ENCODE measurements around the gene MICU2.

Gene MICU2

DNA sequence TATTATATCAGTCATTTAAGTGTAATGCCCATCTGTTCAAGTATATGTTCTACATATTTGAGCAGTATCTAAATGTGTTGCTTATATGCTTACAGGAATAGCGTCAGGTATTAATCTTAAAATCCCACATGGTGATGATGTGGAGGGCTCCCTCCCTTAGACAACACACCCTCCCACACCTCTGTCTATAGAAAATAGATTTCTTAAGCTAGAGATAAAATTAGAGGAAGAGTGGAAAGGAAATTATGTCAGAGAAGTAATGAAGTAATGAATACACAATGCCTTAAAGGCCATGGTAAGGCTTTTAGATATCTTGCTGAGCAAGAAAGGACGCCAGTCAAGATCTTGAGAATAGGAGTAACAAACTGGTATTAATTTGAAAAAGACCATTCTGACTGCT is 157.3 kb downstream of the MICU2 start:
- Histone ChIP-seq H3K27ac (ENCODE audit: insufficient read depth, low read length, poor library complexity, severe bottlenecking) (no peak overlapping the region), H3K4me3 (ENCODE audit: insufficient read depth, low read depth, low read length, poor library complexity, severe bottlenecking) (no peak overlapping the region)
- no peak for DNase-seq

DNA sequence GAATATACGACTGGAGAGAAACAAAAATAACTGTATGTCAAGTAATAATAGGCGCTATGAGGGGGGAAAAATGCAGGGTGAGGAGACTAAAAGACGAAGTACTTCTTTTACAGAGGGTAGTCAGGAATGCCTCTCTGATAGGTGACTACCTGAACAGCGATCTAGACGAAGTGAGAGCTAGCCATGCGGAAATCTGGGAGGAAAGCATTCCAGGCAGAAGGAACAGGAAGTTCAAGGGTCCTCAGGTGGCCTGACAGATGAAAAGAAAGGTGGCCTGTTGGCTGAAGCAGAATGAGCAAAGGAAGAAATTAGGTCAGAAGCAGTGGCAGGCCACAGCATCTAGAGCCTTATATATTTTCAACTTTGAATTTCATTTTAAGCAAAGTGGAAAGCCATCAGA is 158.2 kb downstream of the MICU2 start:
- Histone ChIP-seq H3K27me3 (replicated peaks; ENCODE audit: control insufficient read depth, insufficient read depth, low read length, poor library complexity, severe bottlenecking) (no peaks in the 10 kb centered on the region), H3K36me3 (ENCODE audit: control insufficient read depth, insufficient read depth, low read length) (no peaks in the 10 kb centered on the region), H3K9me3 (ENCODE audit: control insufficient read depth, low read length) (no peaks in the 10 kb centered on the region), H3K27ac (ENCODE audit: insufficient read depth, low read length, poor library complexity, severe bottlenecking) (no peak overlapping the region), H3K4me1 (ENCODE audit: control insufficient read depth, insufficient read depth, low read length, poor library complexity, severe bottlenecking) (no peaks in the 10 kb centered on the region), H3K4me3 (ENCODE audit: insufficient read depth, low read depth, low read length, poor library complexity, severe bottlenecking) (no peak overlapping the region)
- no peak for DNase-seq

More for the DNA sequence above, 157.3 kb downstream of the MICU2 start:
- no peaks in the 10 kb centered on the region for H3K4me1 ChIP-seq (ENCODE audit: control insufficient read depth, insufficient read depth, low read length, poor library complexity, severe bottlenecking)
- no peaks in the 10 kb centered on the region for H3K36me3 ChIP-seq (ENCODE audit: control insufficient read depth, insufficient read depth, low read length)
- H3K27me3 ChIP-seq (replicated peaks; ENCODE audit: control insufficient read depth, insufficient read depth, low read length, poor library complexity, severe bottlenecking): no peaks in the 10 kb centered on the region
- no peaks in the 10 kb centered on the region for H3K9me3 ChIP-seq (ENCODE audit: control insufficient read depth, low read length)

DNA sequence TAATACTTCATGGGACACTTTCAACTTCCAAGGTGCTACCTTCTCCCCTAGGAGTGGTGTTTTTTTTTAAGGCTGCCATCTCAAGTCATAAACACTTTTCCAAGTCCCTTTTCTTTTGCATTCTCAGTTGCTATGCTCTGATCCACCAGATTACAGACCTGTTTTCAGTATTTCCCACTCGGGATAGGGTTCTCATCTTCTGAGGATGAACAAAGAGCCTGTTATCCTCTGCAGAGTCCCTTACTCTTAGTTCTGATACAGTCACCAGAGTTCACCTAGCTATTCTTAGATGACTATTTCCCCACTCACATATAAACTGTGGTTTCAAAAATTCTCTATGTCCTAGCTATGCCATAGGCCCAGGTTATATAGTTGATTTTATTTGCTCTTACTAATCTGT is 160.8 kb downstream of the MICU2 start:
- Histone ChIP-seq H3K4me1 (ENCODE audit: control insufficient read depth, insufficient read depth, low read length, poor library complexity, severe bottlenecking) (no peaks in the 10 kb centered on the region), H3K4me3 (ENCODE audit: insufficient read depth, low read depth, low read length, poor library complexity, severe bottlenecking) (no peak overlapping the region), H3K36me3 (ENCODE audit: control insufficient read depth, insufficient read depth, low read length) (no peaks in the 10 kb centered on the region), H3K27me3 (replicated peaks; ENCODE audit: control insufficient read depth, insufficient read depth, low read length, poor library complexity, severe bottlenecking) (no peaks in the 10 kb centered on the region), H3K27ac (ENCODE audit: insufficient read depth, low read length, poor library complexity, severe bottlenecking) (no peak overlapping the region), H3K9me3 (ENCODE audit: control insufficient read depth, low read length) (no peaks in the 10 kb centered on the region)
- DNase-seq: no peak

Data from effector memory CD4-positive, alpha-beta T cell (primary cell).